HepG2 (cell line): ENCODE data around the gene ABL2. TPM values are rescaled to one million over a fixed set of nuclear protein-coding genes. Genes with fewer than 3 reads are reported as not detected.
A peak's percentile ranks its signal among the peaks of the same experiment; 100 is the strongest.

Experiments
- CREBL2 ChIP-seq: sonication (generic); formaldehyde crosslinking; IDR thresholded peaks from 2 replicates; pipeline ENCODE4 v1.8.1; 2023; ENCODE audit warnings: missing genetic modification reagents, mild to moderate bottlenecking, borderline replicate concordance
- EEA1 ChIP-seq: sonication (generic); formaldehyde crosslinking; IDR thresholded peaks from 2 replicates; pipeline ENCODE4 v1.5.1; 2020; ENCODE audit warnings: mild to moderate bottlenecking, missing genetic modification reagents, borderline replicate concordance
- FIP1L1 ChIP-seq: fragments of 200-400 bp; formaldehyde crosslinking; IDR thresholded peaks from 2 replicates; pipeline ENCODE4 v1.6.1; 2018; ENCODE audit warnings: low read depth, mild to moderate bottlenecking, low read length, moderate library complexity, borderline replicate concordance; ENCODE audit not compliant: insufficient read depth
- FOXK2 ChIP-seq: fragments of 450-650 bp; IDR thresholded peaks from 2 replicates; pipeline ENCODE4 v1.6.1; 2016
- GLI4 ChIP-seq: sonication (generic); formaldehyde crosslinking; IDR thresholded peaks from 2 replicates; pipeline ENCODE4 v1.5.1; 2020; ENCODE audit warnings: missing genetic modification reagents, mild to moderate bottlenecking, moderate library complexity, borderline replicate concordance
- HNF4A ChIP-seq: sonication (generic); formaldehyde crosslinking; IDR thresholded peaks from 2 replicates; pipeline ENCODE4 v1.4.0; 2020; ENCODE audit warnings: missing genetic modification reagents
- HNF4G ChIP-seq, 2 experiments: sonication (generic) in 1 of 2; formaldehyde crosslinking in 1 of 2; IDR thresholded peaks; 2 replicates each; pipeline versions ENCODE4 v1.4.0 to v1.6.1; 2011 to 2020; ENCODE audit warnings: borderline replicate concordance in 2 of 2, low read depth in 2 of 2, mild to moderate bottlenecking in 2 of 2, low read length in 1 of 2, missing genetic modification reagents in 1 of 2, moderate library complexity in 1 of 2
- IRF9 ChIP-seq: sonication (generic); formaldehyde crosslinking; IDR thresholded peaks from 2 replicates; pipeline ENCODE4 v1.8.0; 2022; ENCODE audit warnings: missing genetic modification reagents, mild to moderate bottlenecking, borderline replicate concordance
- IRX3 ChIP-seq: sonication (generic); formaldehyde crosslinking; IDR thresholded peaks from 2 replicates; pipeline ENCODE4 v1.8.1; 2023; ENCODE audit warnings: mild to moderate bottlenecking, low read depth, missing genetic modification reagents, borderline replicate concordance
- KAT7 ChIP-seq: IDR thresholded peaks from 2 replicates; pipeline ENCODE4 v1.6.1; 2018; ENCODE audit warnings: borderline replicate concordance, missing compliant biosample characterization
- NFRKB ChIP-seq: fragments of 450-650 bp; IDR thresholded peaks from 2 replicates; pipeline ENCODE4 v1.6.1; 2017
- RELA ChIP-seq: sonication (generic); formaldehyde crosslinking; IDR thresholded peaks from 2 replicates; pipeline ENCODE4 v1.4.0; 2020; ENCODE audit warnings: missing genetic modification reagents
- SIN3A ChIP-seq: IDR thresholded peaks from 2 replicates; pipeline ENCODE4 v1.6.1; 2011; ENCODE audit warnings: low read depth, mild to moderate bottlenecking, control low read depth, low read length, borderline replicate concordance
- SIX1 ChIP-seq: sonication (generic); formaldehyde crosslinking; IDR thresholded peaks from 2 replicates; pipeline ENCODE4 v1.4.0; 2020; ENCODE audit warnings: missing genetic modification reagents, borderline replicate concordance
- TCF12 ChIP-seq, 2 experiments: fragments of 450-650 bp in 1 of 2; sonication (generic) in 1 of 2; formaldehyde crosslinking in 1 of 2; IDR thresholded peaks; 2 replicates each; pipeline versions ENCODE4 v1.6.1 to v1.8.0; 2017 to 2022; ENCODE audit warnings: antibody characterized with exemption in 1 of 2, mild to moderate bottlenecking in 1 of 2, missing genetic modification reagents in 1 of 2, moderate library complexity in 1 of 2
- ZBTB38 ChIP-seq: sonication (generic); formaldehyde crosslinking; IDR thresholded peaks from 2 replicates; pipeline ENCODE4 v1.5.1; 2020; ENCODE audit warnings: mild to moderate bottlenecking, missing genetic modification reagents
- ZKSCAN5 ChIP-seq: sonication (generic); formaldehyde crosslinking; IDR thresholded peaks from 2 replicates; pipeline ENCODE4 v1.5.1; 2020; ENCODE audit warnings: mild to moderate bottlenecking, missing genetic modification reagents
- ZNF225 ChIP-seq: sonication (generic); formaldehyde crosslinking; IDR thresholded peaks from 2 replicates; pipeline ENCODE4 v1.4.0; 2020; ENCODE audit warnings: mild to moderate bottlenecking, missing genetic modification reagents
- ZNF382 ChIP-seq: sonication (generic); formaldehyde crosslinking; IDR thresholded peaks from 2 replicates; pipeline ENCODE4 v1.5.0; 2020; ENCODE audit warnings: missing genetic modification reagents, mild to moderate bottlenecking, borderline replicate concordance
- ZNF607 ChIP-seq: sonication (generic); formaldehyde crosslinking; IDR thresholded peaks from 2 replicates; pipeline ENCODE4 v1.5.1; 2020; ENCODE audit warnings: missing genetic modification reagents, mild to moderate bottlenecking, borderline replicate concordance
- ZNF615 ChIP-seq: sonication (generic); formaldehyde crosslinking; IDR thresholded peaks from 2 replicates; pipeline ENCODE4 v1.5.0; 2020; ENCODE audit warnings: mild to moderate bottlenecking, missing genetic modification reagents, borderline replicate concordance
- ZNF709 ChIP-seq: sonication (generic); formaldehyde crosslinking; IDR thresholded peaks from 2 replicates; pipeline ENCODE4 v1.5.0; 2020; ENCODE audit warnings: mild to moderate bottlenecking, missing genetic modification reagents
- polyA plus RNA-seq, 8 experiments: library from polyadenylated mRNA; depleted of rRNA in 3 of 8; stranded (reverse) in 7 of 8; unstranded in 1 of 8; fragments of >200 nt; fragmentation: Illumina TruSeq in 4 of 8; extraction: Trizol in 4 of 8; gene quantifications; 2 replicates each; pipeline versions ENCODE4 v1.2.1 to v1.2.3, GENCODE V29; 2011 to 2016; ENCODE audit warnings: low read depth in 4 of 8, missing spikeins in 1 of 8, mixed read lengths in 1 of 8; ENCODE audit not compliant: insufficient read depth in 1 of 8
- total RNA-seq, 5 experiments: library from RNA; depleted of rRNA; stranded (reverse); fragments of >200 nt; fragmentation: Illumina TruSeq; extraction: Trizol; gene quantifications; 2 replicates each; pipeline ENCODE4 v1.2.3, GENCODE V29; 2016; ENCODE audit warnings: low read depth in 1 of 5
- TF ChIP-seq, protein P1 (sequence below): sonication (generic); formaldehyde crosslinking; IDR thresholded peaks from 2 replicates; pipeline ENCODE4 v1.9.0; 2022; ENCODE audit warnings: missing genetic modification reagents, mild to moderate bottlenecking, borderline replicate concordance
- TF ChIP-seq, protein P2 (sequence below): IDR thresholded peaks from 2 replicates; pipeline ENCODE4 v1.6.1; 2016; ENCODE audit warnings: mild to moderate bottlenecking, missing biosample characterization, missing genetic modification reagents

The ABL2 gene
- total and polyA plus RNA-seq, 2 of the 13 experiments (the other 11 are each of a cell fraction or from before 2014, with no cell fraction given): 5.8 to 6.0 TPM

DNA sequence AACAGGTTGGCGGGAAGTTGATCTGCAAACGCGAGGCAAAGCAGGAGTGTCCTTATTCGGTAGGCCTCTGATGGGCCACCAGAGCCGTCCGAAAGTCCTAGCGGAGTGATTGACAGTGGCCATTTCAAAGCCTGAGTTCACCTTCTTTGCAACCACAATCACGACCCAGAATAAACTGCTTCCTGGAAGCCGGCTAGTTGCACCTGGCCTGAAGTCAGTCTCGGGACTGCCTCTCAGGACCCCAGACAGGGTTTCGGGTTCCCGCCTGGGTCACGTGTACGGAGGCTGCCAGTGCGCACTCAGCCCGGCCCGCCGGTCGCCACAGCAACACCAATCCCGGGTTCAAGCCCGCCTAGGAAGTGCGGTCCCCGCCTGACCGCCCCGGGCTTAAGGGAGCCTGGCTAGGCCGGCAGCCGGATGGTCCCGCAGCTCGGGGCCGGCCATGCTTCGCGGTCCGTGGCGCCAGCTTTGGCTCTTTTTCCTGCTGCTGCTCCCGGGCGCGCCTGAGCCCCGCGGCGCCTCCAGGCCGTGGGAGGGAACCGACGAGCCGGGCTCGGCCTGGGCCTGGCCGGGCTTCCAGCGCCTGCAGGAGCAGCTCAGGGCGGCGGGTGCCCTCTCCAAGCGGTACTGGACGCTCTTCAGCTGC is 147.7 kb downstream of the ABL2 start, which contains the start of gene TOR3A (continued):
- TF ChIP-seq SIN3A (peak; percentile 70; the same call in 1 of the 2 replicates), GLI4 (CRISPR knock-in tag) (0 out of 2 replicates have a peak, but pooled peaks have one; percentile 21), IRF9 (CRISPR knock-in tag) (0 out of 2 replicates have a peak, but pooled peaks have one; percentile 22), ZNF225 (peak; percentile 38; the same call in 1 of the 2 replicates), ZBTB38 (CRISPR knock-in tag) (no peak), ZKSCAN5 (no peak), NFRKB (no peak), FOXK2 (no peak), IRX3 (CRISPR knock-in tag) (no peak; the same call in 1 of the 2 replicates), FIP1L1 (no peak), HNF4A (CRISPR knock-in tag) (peak; percentile 25; the same call in 1 of the 2 replicates), EEA1 (CRISPR knock-in tag) (no peak; the same call in 1 of the 2 replicates), CREBL2 (CRISPR knock-in tag) (no peak; the same call in 1 of the 2 replicates), ZNF607 (CRISPR knock-in tag) (0 out of 2 replicates have a peak, but pooled peaks have one; percentile 21), HNF4G (IDR thresholded peaks at IDR 0.05; ENCODE audit: borderline replicate concordance, low read depth, low read length) (no peak), HNF4G (CRISPR knock-in tag; IDR thresholded peaks at IDR 0.05; ENCODE audit: borderline replicate concordance, low read depth) (no peak), ZNF615 (CRISPR knock-in tag) (no peak), SIX1 (CRISPR knock-in tag) (peak; percentile 62; the same call in 1 of the 2 replicates), KAT7 (CRISPR knock-in tag) (peak; percentile 71), RELA (CRISPR knock-in tag) (peak; percentile 71; the same call in 1 of the 2 replicates), TCF12 (IDR thresholded peaks at IDR 0.05) (no peak), TCF12 (CRISPR knock-in tag; IDR thresholded peaks at IDR 0.05) (0 out of 2 replicates have a peak, but pooled peaks have one; percentile 40), ZNF709 (CRISPR knock-in tag) (peak; percentile 98; the same call in 1 of the 2 replicates), ZNF382 (CRISPR knock-in tag) (no peak)
- TF ChIP-seq, protein P1, sequence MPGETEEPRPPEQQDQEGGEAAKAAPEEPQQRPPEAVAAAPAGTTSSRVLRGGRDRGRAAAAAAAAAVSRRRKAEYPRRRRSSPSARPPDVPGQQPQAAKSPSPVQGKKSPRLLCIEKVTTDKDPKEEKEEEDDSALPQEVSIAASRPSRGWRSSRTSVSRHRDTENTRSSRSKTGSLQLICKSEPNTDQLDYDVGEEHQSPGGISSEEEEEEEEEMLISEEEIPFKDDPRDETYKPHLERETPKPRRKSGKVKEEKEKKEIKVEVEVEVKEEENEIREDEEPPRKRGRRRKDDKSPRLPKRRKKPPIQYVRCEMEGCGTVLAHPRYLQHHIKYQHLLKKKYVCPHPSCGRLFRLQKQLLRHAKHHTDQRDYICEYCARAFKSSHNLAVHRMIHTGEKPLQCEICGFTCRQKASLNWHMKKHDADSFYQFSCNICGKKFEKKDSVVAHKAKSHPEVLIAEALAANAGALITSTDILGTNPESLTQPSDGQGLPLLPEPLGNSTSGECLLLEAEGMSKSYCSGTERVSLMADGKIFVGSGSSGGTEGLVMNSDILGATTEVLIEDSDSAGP (CRISPR knock-in tag): peak; percentile 97
- TF ChIP-seq, protein P2, sequence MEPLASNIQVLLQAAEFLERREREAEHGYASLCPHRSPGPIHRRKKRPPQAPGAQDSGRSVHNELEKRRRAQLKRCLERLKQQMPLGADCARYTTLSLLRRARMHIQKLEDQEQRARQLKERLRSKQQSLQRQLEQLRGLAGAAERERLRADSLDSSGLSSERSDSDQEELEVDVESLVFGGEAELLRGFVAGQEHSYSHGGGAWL (CRISPR knock-in tag): peak; percentile 67; the same call in 1 of the 2 replicates
